ENCODE results near the gene ACOX3. TPM values are rescaled to one million over a fixed set of nuclear protein-coding genes. Genes with fewer than 3 reads are reported as not detected.

ACOX3 gene
- total and polyA plus RNA-seq, 9 of the 15 experiments (the other 6 are each of a cell fraction or from before 2014, with no cell fraction given): 0.68 to 7.3 (median 3.7) TPM

- TF ChIP-seq ZNF655 (CRISPR knock-in tag; IDR thresholded peaks at IDR 0.05): no peak
- no peak for TF ChIP-seq BCLAF1 (IDR thresholded peaks at IDR 0.05; ENCODE audit: borderline replicate concordance in 1 of 2, control insufficient read depth in 1 of 2, low read depth in 2 of 2, low read length in 1 of 2)
- no peak for TF ChIP-seq BRF2 (IDR thresholded peaks at IDR 0.05; ENCODE audit: borderline replicate concordance, insufficient read depth, insufficient read length)
- no peak for TF ChIP-seq CEBPG (CRISPR knock-in tag; IDR thresholded peaks at IDR 0.05)
- TF ChIP-seq CEBPG (tag; conservative IDR thresholded peaks at IDR 0.05 in 1 of 2, IDR thresholded peaks at IDR 0.05 in 1 of 2): no peak
Measured at GRCh38 chr4:8379281-8379680, 61.2 kb downstream of the ACOX3 start (continued).

Measured in K562 (cell line).